Keratinocyte (primary cell): Measurements from ENCODE around the gene TBCD. TPM values are rescaled to one million over a fixed set of nuclear protein-coding genes. Genes with fewer than 3 reads are reported as not detected.

Experiments used
- DNase-seq: peaks from one replicate; pipeline ENCODE4 v3.0.0-alpha.2; 2011; ENCODE audit warnings: low read depth, missing footprints, low spot score
- FAIRE-seq: peaks from 2 replicates; lab custom pipeline; 2011; peaks lifted over from hg19 to GRCh38; lab: Jason Lieb, UNC
- H2AFZ ChIP-seq: 2 replicates; pipeline ENCODE4 v1.6.0; 2012; ENCODE audit warnings: low read length, control low read depth, inconsistent platforms; ENCODE audit not compliant: control insufficient read depth
- H3K27ac ChIP-seq: 2 replicates; pipeline ENCODE4 v1.5.1; 2011; ENCODE audit warnings: low read length; ENCODE audit not compliant: control insufficient read depth, insufficient read depth
- H3K27me3 ChIP-seq: 3 replicates; pipeline ENCODE4 v1.6.0; 2011; ENCODE audit warnings: low read length; ENCODE audit not compliant: control insufficient read depth, insufficient read depth; ENCODE audit errors: extremely low read depth
- H3K36me3 ChIP-seq, 2 experiments: 2 replicates in 1 of 2; 3 replicates in 1 of 2; pipeline ENCODE4 v1.5.1; 2011; ENCODE audit warnings: low read length in 2 of 2, mild to moderate bottlenecking in 1 of 2; ENCODE audit not compliant: control insufficient read depth in 2 of 2, insufficient read depth in 2 of 2; ENCODE audit errors: extremely low read depth in 1 of 2
- H3K4me1 ChIP-seq: 3 replicates; pipeline ENCODE4 v1.5.1; 2011; ENCODE audit warnings: low read length; ENCODE audit not compliant: control insufficient read depth, insufficient read depth; ENCODE audit errors: extremely low read depth
- H3K4me2 ChIP-seq: 3 replicates; pipeline ENCODE4 v1.6.0; 2011; ENCODE audit warnings: low read depth, low read length; ENCODE audit not compliant: control insufficient read depth, insufficient read depth; ENCODE audit errors: extremely low read depth
- H3K4me3 ChIP-seq, 3 experiments: fragments of 200-600 bp in 1 of 3; sonication (generic) in 1 of 3; 2 replicates in 2 of 3; 3 replicates in 1 of 3; pipeline ENCODE4 v1.5.1; 2011 to 2016; ENCODE audit warnings: low read length in 3 of 3, mild to moderate bottlenecking in 3 of 3, control low read depth in 2 of 3, inconsistent platforms in 1 of 3, low read depth in 1 of 3, mixed read lengths in 1 of 3, mixed run types in 1 of 3, moderate library complexity in 1 of 3; ENCODE audit not compliant: control insufficient read depth in 2 of 3, insufficient read depth in 2 of 3; ENCODE audit errors: extremely low read depth in 1 of 3
- H3K79me2 ChIP-seq: 2 replicates; pipeline ENCODE4 v1.6.0; 2012; ENCODE audit warnings: low read length; ENCODE audit not compliant: control insufficient read depth, insufficient read depth
- H3K9ac ChIP-seq: 3 replicates; pipeline ENCODE4 v1.6.0; 2011; ENCODE audit warnings: low read length; ENCODE audit not compliant: control insufficient read depth, insufficient read depth; ENCODE audit errors: extremely low read depth
- H3K9me1 ChIP-seq: 3 replicates; pipeline ENCODE4 v1.6.0; 2011; ENCODE audit warnings: low read length; ENCODE audit not compliant: control insufficient read depth, insufficient read depth; ENCODE audit errors: extremely low read depth
- H3K9me3 ChIP-seq: 2 replicates; pipeline ENCODE4 v1.5.1; 2012; ENCODE audit warnings: low read depth, low read length; ENCODE audit not compliant: control insufficient read depth
- H4K20me1 ChIP-seq: 3 replicates; pipeline ENCODE4 v1.6.0; 2011; ENCODE audit warnings: low read length; ENCODE audit not compliant: control insufficient read depth, insufficient read depth; ENCODE audit errors: extremely low read depth
- CTCF ChIP-seq, 3 experiments: IDR thresholded peaks in 1 of 3; conservative IDR thresholded peaks in 1 of 3; optimal IDR thresholded peaks in 1 of 3; 2 replicates in 2 of 3; 3 replicates in 1 of 3; pipeline versions ENCODE3 to v1.5.1; 2011; ENCODE audit warnings: low read length in 3 of 3, mild to moderate bottlenecking in 3 of 3, moderate library complexity in 2 of 3, control low read depth in 1 of 3, inconsistent platforms in 1 of 3; ENCODE audit not compliant: insufficient read depth in 2 of 3; ENCODE audit errors: extremely low read depth in 1 of 3
- EZH2 ChIP-seq: IDR thresholded peaks from one replicate; pipeline ENCODE4 v1.6.1; 2012; ENCODE audit warnings: inconsistent platforms, mild to moderate bottlenecking, low read length, moderate library complexity
- dilution Hi-C: fragments of 300-500 bp; cut with MboI; formaldehyde crosslinking; loops from one replicate; pipeline ENCODE4 v1.7.0; 2020; ENCODE audit warnings: low sequenced_read_pairs; ENCODE audit not compliant: extremely low pct_ligation_motif_present
- polyA plus RNA-seq, 5 experiments: library from polyadenylated mRNA; depleted of rRNA in 3 of 5; stranded (reverse) in 3 of 5; stranded (forward) in 1 of 5; unstranded in 1 of 5; fragments of >200 nt; gene quantifications; 1 replicate in 1 of 5; 2 replicates in 3 of 5; 3 replicates in 1 of 5; pipeline versions ENCODE4 v1.2.1 to v1.2.3, GENCODE V29; 2011 to 2012; ENCODE audit warnings: missing spikeins in 2 of 5, low read depth in 1 of 5, low replicate concordance in 1 of 5

Gene TBCD
- polyA plus RNA-seq, 1 donor (not counting 4 experiments of a cell fraction or from before 2014, with no cell fraction given) = 36.2 TPM

GRCh38 chr17:82956146-82956725, 204.4 kb downstream of the TBCD start:
- Histone ChIP-seq H4K20me1 (no peaks in the 10 kb centered on the region), H3K27me3 (no peaks in the 10 kb centered on the region), H3K9ac (no peak overlapping the region), H3K9me3 (peaks cover 8% of the 10 kb centered on the region), H3K79me2 (no peaks in the 10 kb centered on the region), H3K9me1 (no peaks in the 10 kb centered on the region), H3K4me2 (no peak overlapping the region), H2AFZ (no peak overlapping the region), H3K4me1 (no peaks in the 10 kb centered on the region), H3K27ac (no peak overlapping the region), H3K4me3 (no peak overlapping the region), H3K36me3 (no peaks in the 10 kb centered on the region)
- no peak for TF ChIP-seq CTCF (optimal IDR thresholded peaks at IDR 0.05 in 1 of 3, IDR thresholded peaks at IDR 0.05 in 1 of 3, conservative IDR thresholded peaks at IDR 0.05 in 1 of 3; ENCODE audit: extremely low read depth in 1 of 3, insufficient read depth in 2 of 3, low read length in 3 of 3)
- TF ChIP-seq EZH2 = no peak
- FAIRE-seq (no peak), DNase-seq (no peak)
- dilution Hi-C loops = no loop called here

- Histone ChIP-seq H3K9me3 (peaks cover 8% of the 10 kb centered on the region), H3K4me3 (no peak overlapping the region), H3K9ac (no peak overlapping the region), H3K4me2 (no peak overlapping the region), H3K4me1 (no peaks in the 10 kb centered on the region), H3K36me3 (no peaks in the 10 kb centered on the region), H3K79me2 (no peaks in the 10 kb centered on the region), H4K20me1 (no peaks in the 10 kb centered on the region), H3K27me3 (no peaks in the 10 kb centered on the region), H3K9me1 (no peaks in the 10 kb centered on the region), H3K27ac (no peak overlapping the region), H2AFZ (no peak overlapping the region)
- dilution Hi-C loops = no loop called here
- no peak for FAIRE-seq
- DNase-seq = no peak
- TF ChIP-seq CTCF (optimal IDR thresholded peaks at IDR 0.05 in 1 of 3, IDR thresholded peaks at IDR 0.05 in 1 of 3, conservative IDR thresholded peaks at IDR 0.05 in 1 of 3; ENCODE audit: extremely low read depth in 1 of 3, insufficient read depth in 2 of 3, low read length in 3 of 3) (no peak), EZH2 (no peak)
Observed at GRCh38 chr17:82956726-82957468, 205.0 kb downstream of the TBCD start.
